H1 (cell line): ENCODE results near the gene STPG1. TPM values are rescaled to one million over a fixed set of nuclear protein-coding genes. Genes with fewer than 3 reads are reported as not detected.
A peak's percentile ranks its signal among the peaks of the same experiment; 100 is the strongest.

Experiments
- E2F6 ChIP-seq: IDR thresholded peaks from 2 replicates; pipeline ENCODE4 v1.6.1; 2012; ENCODE audit warnings: inconsistent platforms
- EP300 ChIP-seq, 2 experiments: IDR thresholded peaks; 1 replicate in 1 of 2; 2 replicates in 1 of 2; pipeline ENCODE4 v1.6.1; 2011 to 2012; ENCODE audit warnings: low read depth in 2 of 2, low read length in 2 of 2, mild to moderate bottlenecking in 2 of 2, borderline replicate concordance in 1 of 2, inconsistent platforms in 1 of 2, moderate library complexity in 1 of 2
- KDM1A ChIP-seq: fragments of 200-600, 300-600 bp; sonication (generic); IDR thresholded peaks from 2 replicates; pipeline ENCODE4 v1.7.1; 2016; ENCODE audit warnings: mild to moderate bottlenecking, low read length, borderline replicate concordance
- MAFK ChIP-seq: IDR thresholded peaks from 2 replicates; pipeline ENCODE4 v1.6.1; 2012; ENCODE audit warnings: low read depth, mild to moderate bottlenecking, improper control_type of control experiment, low read length
- polyA plus RNA-seq, 7 experiments: library from polyadenylated mRNA; depleted of rRNA in 3 of 7; stranded (reverse) in 5 of 7; unstranded in 2 of 7; fragments of >200 nt in 5 of 7; fragments of 200-250 nt in 2 of 7; gene quantifications; 1 replicate in 5 of 7; 2 replicates in 1 of 7; 4 replicates in 1 of 7; pipeline versions ENCODE4 v1.2.1 to v1.2.3, GENCODE V29; 2011 to 2013; ENCODE audit warnings: missing spikeins in 2 of 7, mixed read lengths in 2 of 7
- total RNA-seq: library from RNA; stranded (reverse); fragmentation: NEBNext Ultra II Directional; extraction: Animal tissue kit (Norgen Biotek cat#: 25700); gene quantifications from 2 replicates; pipeline ENCODE4 v1.2.1, GENCODE V29; 2021

The STPG1 gene
- total and polyA plus RNA-seq, 2 of the 8 experiments (the other 6 are each of a cell fraction or from before 2014, with no cell fraction given): 10.3 to 11.2 TPM

DNA sequence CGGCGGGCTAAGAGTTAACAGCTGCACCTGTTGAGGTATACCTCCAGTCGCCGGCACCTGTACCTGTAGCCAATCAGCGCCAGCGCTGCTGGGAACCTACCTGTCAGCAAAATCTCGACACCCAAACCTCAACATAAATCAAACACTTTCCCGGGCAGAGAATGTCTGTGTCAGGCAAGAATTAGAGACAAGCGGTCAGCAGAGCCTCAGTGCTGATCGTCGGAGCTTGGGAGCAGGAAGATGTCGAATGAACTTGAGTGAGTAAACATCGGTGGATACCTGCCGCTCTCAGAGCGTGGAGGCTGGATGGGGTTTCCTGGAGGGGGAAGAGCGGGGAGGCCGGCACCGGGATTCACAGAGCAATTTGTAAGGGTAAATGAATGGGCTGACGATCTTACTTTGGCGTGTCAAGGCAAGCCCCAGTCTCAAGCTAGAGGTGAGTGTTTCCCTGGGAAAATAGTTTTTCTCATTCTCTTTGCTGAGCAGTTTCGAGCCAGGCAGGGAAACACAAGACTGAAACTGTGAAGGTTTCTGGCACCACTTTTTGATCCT lies 94.2 kb downstream of the STPG1 start, which contains the start of gene GRHL3 (continued):
- TF ChIP-seq MAFK (peak; percentile 74; the same call in 1 of the 2 replicates), E2F6 (0 out of 2 replicates have a peak, but pooled peaks have one; percentile 12), KDM1A (0 out of 2 replicates have a peak, but pooled peaks have one; percentile 21), EP300 (IDR thresholded peaks at IDR 0.05; ENCODE audit: borderline replicate concordance in 1 of 2, low read depth in 2 of 2, low read length in 2 of 2) (no peak)
